ENCODE results near the gene VILL. TPM values are rescaled to one million over a fixed set of nuclear protein-coding genes. Genes with fewer than 3 reads are reported as not detected.

The VILL gene
- total RNA-seq, 3 donors from 2014 or later, result 11.0 to 17.4 (median 15.4) TPM

GRCh38 chr3:37973246-37974054 lies 17.1 kb upstream of the VILL start:
- Histone ChIP-seq H3K4me1 (no peaks in the 10 kb centered on the region), H3K27me3 (no peaks in the 10 kb centered on the region), H3K36me3 (no peaks in the 10 kb centered on the region), H3K27ac (peak overlapping the region; percentile 40 to 59), H3K9me3 (no peaks in the 10 kb centered on the region), H3K4me3 (no peak overlapping the region)
- no peak for TF ChIP-seq POLR2A (IDR thresholded peaks at IDR 0.05)
- TF ChIP-seq CTCF (IDR thresholded peaks at IDR 0.05), result no peak
- TF ChIP-seq POLR2AphosphoS5 (IDR thresholded peaks at IDR 0.05), result no peak
- intact Hi-C loops (cut with DNase I; ENCODE audit: low total_unique reads), result no loop called here
- no peak for DNase-seq (ENCODE audit: low spot score in 2 of 2)

- DNase-seq (ENCODE audit: low spot score in 2 of 2), result no peak
- Histone ChIP-seq H3K27ac (peak overlapping the region; percentile 33 to 53), H3K4me1 (no peaks in the 10 kb centered on the region), H3K36me3 (no peaks in the 10 kb centered on the region), H3K9me3 (no peaks in the 10 kb centered on the region), H3K4me3 (no peak overlapping the region), H3K27me3 (no peaks in the 10 kb centered on the region)
- TF ChIP-seq CTCF (IDR thresholded peaks at IDR 0.05) (peak in 2 of 3 donors; percentile 53 to 62), POLR2A (IDR thresholded peaks at IDR 0.05) (no peak)
- intact Hi-C loops (cut with DNase I; ENCODE audit: low total_unique reads), result no loop called here
Measured at GRCh38 chr3:37974121-37975083, 16.2 kb upstream of the VILL start.

- H3K36me3 ChIP-seq, result no peaks in the 10 kb centered on the region
Measured at GRCh38 chr3:37979541-37980461, 10.8 kb upstream of the VILL start.

More at GRCh38 chr3:37979541-37980461, 10.8 kb upstream of the VILL start:
- no peak overlapping the region for H3K4me3 ChIP-seq
- no peaks in the 10 kb centered on the region for H3K9me3 ChIP-seq
- H3K27me3 ChIP-seq, result no peaks in the 10 kb centered on the region
- no peak for DNase-seq (ENCODE audit: low spot score in 2 of 2)
- H3K4me1 ChIP-seq, result no peaks in the 10 kb centered on the region
- no peak overlapping the region for H3K27ac ChIP-seq
- intact Hi-C loops (cut with DNase I; ENCODE audit: low total_unique reads), result no loop called here
- TF ChIP-seq POLR2AphosphoS5 (IDR thresholded peaks at IDR 0.05) (no peak), CTCF (IDR thresholded peaks at IDR 0.05) (no peak), POLR2A (IDR thresholded peaks at IDR 0.05) (no peak)
